GM23338 (cell line): ENCODE data around the gene C13orf46. TPM values are rescaled to one million over a fixed set of nuclear protein-coding genes. Genes with fewer than 3 reads are reported as not detected.

Source experiments
- ATAC-seq: fragments of 200-7000 bp; cut with Tn5 transposase; 3 replicates; pipeline ENCODE4 v1.9.1; 2020
- DNase-seq: peaks from one replicate; pipeline ENCODE4 v3.0.0-alpha.2; 2015; ENCODE audit warnings: low spot score
- H2AFZ ChIP-seq: fragments of 200-600 bp; sonication (generic); 2 replicates; pipeline ENCODE4 v1.8.0; 2016; ENCODE audit warnings: antibody characterized with exemption, mild to moderate bottlenecking, moderate library complexity
- H3F3A ChIP-seq: fragments of 200-600 bp; sonication (generic); replicated peaks from 2 replicates; pipeline ENCODE4 v1.8.0; 2017; ENCODE audit warnings: antibody characterized with exemption, mixed run types, low read depth
- H3K27ac ChIP-seq: fragments of 200-600 bp; sonication (generic); 2 replicates; pipeline ENCODE4 v1.6.1; 2016; ENCODE audit warnings: low read depth
- H3K27me3 ChIP-seq: fragments of 200-600 bp; sonication (generic); 2 replicates; pipeline ENCODE4 v1.8.0; 2016; ENCODE audit warnings: mild to moderate bottlenecking, mixed run types, moderate library complexity; ENCODE audit not compliant: insufficient read depth
- H3K36me3 ChIP-seq: fragments of 200-600 bp; sonication (generic); 2 replicates; pipeline ENCODE4 v1.8.0; 2016; ENCODE audit warnings: mild to moderate bottlenecking; ENCODE audit not compliant: insufficient read depth
- H3K4me1 ChIP-seq: fragments of 200-600 bp; sonication (generic); 2 replicates; pipeline ENCODE4 v1.8.0; 2016; ENCODE audit warnings: mild to moderate bottlenecking, moderate library complexity; ENCODE audit not compliant: insufficient read depth
- H3K4me2 ChIP-seq: fragments of 200-600 bp; sonication (generic); 2 replicates; pipeline ENCODE4 v1.7.1; 2017; ENCODE audit warnings: mixed run types
- H3K4me3 ChIP-seq: fragments of 200-600 bp; sonication (generic); 2 replicates; pipeline ENCODE4 v1.6.1; 2016; ENCODE audit warnings: mixed run types
- H3K79me2 ChIP-seq: fragments of 200-600 bp; sonication (generic); replicated peaks from 2 replicates; pipeline ENCODE4 v1.8.0; 2017; ENCODE audit warnings: mild to moderate bottlenecking; ENCODE audit not compliant: insufficient read depth
- H3K9me2 ChIP-seq: fragments of 200-600 bp; sonication (generic); 2 replicates; pipeline ENCODE4 v1.8.0; 2017; ENCODE audit not compliant: insufficient read depth
- H4K20me1 ChIP-seq: fragments of 200-600 bp; sonication (generic); replicated peaks from 2 replicates; pipeline ENCODE4 v1.8.0; 2017; ENCODE audit warnings: mild to moderate bottlenecking; ENCODE audit not compliant: insufficient read depth
- H3K27ac Mint-ChIP-seq: 2 replicates; pipeline ENCODE4 v1.8.0; 2020; ENCODE audit warnings: inconsistent platforms, mild to moderate bottlenecking, moderate library complexity, mixed read lengths
- H3K27me3 Mint-ChIP-seq: 3 replicates; pipeline ENCODE4 v1.8.0; 2022; ENCODE audit warnings: low read depth, mild to moderate bottlenecking, moderate library complexity, mixed read lengths, inconsistent platforms; ENCODE audit not compliant: insufficient read depth, poor library complexity
- H3K36me3 Mint-ChIP-seq: 3 replicates; pipeline ENCODE4 v1.8.0; 2021; ENCODE audit warnings: low read depth, mild to moderate bottlenecking, inconsistent platforms, moderate library complexity, mixed read lengths
- H3K4me1 Mint-ChIP-seq: 3 replicates; pipeline ENCODE4 v1.8.0; 2020; ENCODE audit warnings: mild to moderate bottlenecking, inconsistent platforms, mixed read lengths
- H3K4me3 Mint-ChIP-seq: 3 replicates; pipeline ENCODE4 v1.8.0; 2021; ENCODE audit warnings: moderate library complexity, mild to moderate bottlenecking, inconsistent platforms, mixed read lengths
- H3K9me3 Mint-ChIP-seq: 3 replicates; pipeline ENCODE4 v1.8.0; 2020; ENCODE audit warnings: moderate library complexity, mild to moderate bottlenecking, inconsistent platforms, mixed read lengths
- CREB1 ChIP-seq: fragments of 250-450 bp; sonication (Bioruptor Pico); IDR thresholded peaks from 2 replicates; pipeline ENCODE4 v1.5.0; 2020; ENCODE audit warnings: low read depth, mild to moderate bottlenecking, moderate library complexity
- EZH2 ChIP-seq: fragments of 200-600 bp; sonication (generic); IDR thresholded peaks from one replicate; pipeline ENCODE4 v1.8.0; 2017; ENCODE audit warnings: antibody characterized with exemption, mild to moderate bottlenecking, low read depth; ENCODE audit not compliant: unreplicated experiment
- EZH2phosphoT487 ChIP-seq: fragments of 200-600 bp; sonication (generic); IDR thresholded peaks from one replicate; pipeline ENCODE4 v1.8.1; 2018; ENCODE audit warnings: antibody characterized with exemption; ENCODE audit not compliant: unreplicated experiment
- JUNB ChIP-seq: IDR thresholded peaks from one replicate; pipeline ENCODE4 v1.6.1; 2016; ENCODE audit warnings: antibody characterized with exemption; ENCODE audit not compliant: unreplicated experiment
- NANOG ChIP-seq: IDR thresholded peaks from 2 replicates; pipeline ENCODE4 v1.6.1; 2016; ENCODE audit warnings: antibody characterized with exemption, borderline replicate concordance
- POLR2AphosphoS5 ChIP-seq: IDR thresholded peaks from 2 replicates; pipeline ENCODE4 v1.6.1; 2016; ENCODE audit warnings: antibody characterized with exemption, low read depth
- STAT1 ChIP-seq: IDR thresholded peaks from one replicate; pipeline ENCODE4 v1.6.1; 2016; ENCODE audit warnings: antibody characterized with exemption; ENCODE audit not compliant: unreplicated experiment
- ZNF114 ChIP-seq: fragments of 250-450 bp; sonication (Bioruptor Pico); IDR thresholded peaks from 2 replicates; pipeline ENCODE4 v1.5.0; 2020; ENCODE audit warnings: mild to moderate bottlenecking, moderate library complexity
- ZNF331 ChIP-seq: fragments of 250-450 bp; sonication (Bioruptor Pico); IDR thresholded peaks from 2 replicates; pipeline ENCODE4 v1.5.0; 2020; ENCODE audit warnings: low read depth, mild to moderate bottlenecking, moderate library complexity
- polyA plus RNA-seq: library from polyadenylated mRNA; unstranded; fragments of >200 nt; fragmentation: Nextera tagmentation; extraction: Ambion mirVana; gene quantifications from 2 replicates; pipeline ENCODE4 v1.2.1, GENCODE V29; 2016
- total RNA-seq: library from RNA; depleted of rRNA; stranded (reverse); fragments of >200 nt; shearing (Covaris generic); gene quantifications from 2 replicates; pipeline ENCODE4 v1.2.3, GENCODE V29; 2014
- TF ChIP-seq, protein P1 (sequence below), 2 experiments: fragments of 200-600 bp in 1 of 2; sonication (generic) in 1 of 2; conservative IDR thresholded peaks; 2 replicates each; pipeline versions ENCODE4 v1.5.1 to v1.6.1; 2016 to 2017; ENCODE audit warnings: antibody characterized with exemption in 2 of 2, low read depth in 2 of 2, mild to moderate bottlenecking in 2 of 2, moderate library complexity in 1 of 2
- TF ChIP-seq, protein P2 (sequence below): IDR thresholded peaks from one replicate; pipeline ENCODE4 v1.6.1; 2018; ENCODE audit warnings: antibody characterized with exemption; ENCODE audit not compliant: unreplicated experiment
- TF ChIP-seq, protein P3 (sequence below): IDR thresholded peaks from 2 replicates; pipeline ENCODE4 v1.6.1; 2016; ENCODE audit warnings: antibody characterized with exemption
- TF ChIP-seq, protein P4 (sequence below): fragments of 250-450 bp; sonication (Bioruptor Pico); IDR thresholded peaks from 2 replicates; pipeline ENCODE4 v1.5.0; 2020; ENCODE audit warnings: mild to moderate bottlenecking, moderate library complexity

The C13orf46 gene
- total and polyA plus RNA-seq, 2 experiments from 2014 or later = 0.44 to 1.5 TPM

DNA sequence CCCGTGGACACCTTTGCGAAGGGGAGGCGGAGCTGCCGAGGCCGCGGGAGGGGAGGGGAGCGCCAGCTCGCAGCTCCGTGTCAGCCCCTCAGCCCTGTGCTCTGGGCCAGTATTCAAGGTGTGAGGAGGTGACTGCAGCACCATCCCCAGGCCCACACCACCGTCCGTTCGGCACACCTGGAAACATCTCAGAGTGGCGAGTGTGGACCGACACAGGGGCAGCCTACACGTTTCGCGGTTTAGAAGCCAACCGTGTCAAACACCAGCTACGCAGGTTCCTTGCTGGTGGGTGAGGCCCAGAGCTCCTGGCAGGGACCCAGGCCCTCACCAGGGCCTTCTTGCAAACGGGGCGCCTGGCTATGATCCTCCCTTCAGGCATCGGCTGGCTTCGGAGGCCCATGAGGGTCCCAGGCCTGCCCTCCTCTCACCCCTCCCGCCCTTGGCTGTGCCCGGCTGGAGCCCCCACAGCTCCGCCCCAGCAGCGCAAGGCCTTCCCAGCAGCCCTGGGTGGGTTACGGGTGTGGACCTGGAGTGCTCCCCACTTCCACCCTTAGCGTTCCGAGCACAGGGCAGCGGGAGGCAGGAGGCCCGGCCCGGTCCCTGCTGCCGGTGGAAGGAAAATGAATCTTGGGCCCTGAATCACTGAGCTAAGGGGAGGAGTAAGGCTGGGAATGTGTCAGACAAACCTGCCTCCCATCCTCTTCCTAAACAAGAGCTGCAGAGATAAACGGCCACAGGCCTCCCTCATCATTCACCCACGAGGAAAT lies 1.2 kb downstream of the C13orf46 start:
- Histone ChIP-seq H3K9me2 (no peaks in the 10 kb centered on the region), H3K27me3 (no peaks in the 10 kb centered on the region), H3K4me2 (no peak overlapping the region), H3K27ac (no peak overlapping the region), H3F3A (no peaks in the 10 kb centered on the region), H4K20me1 (no peaks in the 10 kb centered on the region), H3K79me2 (no peaks in the 10 kb centered on the region), H3K4me1 (no peaks in the 10 kb centered on the region), H3K4me3 (no peak overlapping the region), H2AFZ (no peak overlapping the region), H3K36me3 (no peaks in the 10 kb centered on the region)
- Mint-ChIP-seq H3K36me3 (peaks cover 8% of the 10 kb centered on the region; the same call in 2 of the 3 replicates), H3K27ac (no peak overlapping the region), H3K27me3 (peaks cover 10% of the 10 kb centered on the region), H3K9me3 (peaks cover 4% of the 10 kb centered on the region; the same call in 1 of the 3 replicates), H3K4me1 (no peaks in the 10 kb centered on the region), H3K4me3 (no peak overlapping the region)
- TF ChIP-seq CREB1 (no peak), POLR2AphosphoS5 (no peak), STAT1 (no peak), NANOG (no peak), EZH2 (no peak), ZNF331 (no peak), JUNB (no peak), EZH2phosphoT487 (no peak), ZNF114 (no peak)
- TF ChIP-seq, protein P1, sequence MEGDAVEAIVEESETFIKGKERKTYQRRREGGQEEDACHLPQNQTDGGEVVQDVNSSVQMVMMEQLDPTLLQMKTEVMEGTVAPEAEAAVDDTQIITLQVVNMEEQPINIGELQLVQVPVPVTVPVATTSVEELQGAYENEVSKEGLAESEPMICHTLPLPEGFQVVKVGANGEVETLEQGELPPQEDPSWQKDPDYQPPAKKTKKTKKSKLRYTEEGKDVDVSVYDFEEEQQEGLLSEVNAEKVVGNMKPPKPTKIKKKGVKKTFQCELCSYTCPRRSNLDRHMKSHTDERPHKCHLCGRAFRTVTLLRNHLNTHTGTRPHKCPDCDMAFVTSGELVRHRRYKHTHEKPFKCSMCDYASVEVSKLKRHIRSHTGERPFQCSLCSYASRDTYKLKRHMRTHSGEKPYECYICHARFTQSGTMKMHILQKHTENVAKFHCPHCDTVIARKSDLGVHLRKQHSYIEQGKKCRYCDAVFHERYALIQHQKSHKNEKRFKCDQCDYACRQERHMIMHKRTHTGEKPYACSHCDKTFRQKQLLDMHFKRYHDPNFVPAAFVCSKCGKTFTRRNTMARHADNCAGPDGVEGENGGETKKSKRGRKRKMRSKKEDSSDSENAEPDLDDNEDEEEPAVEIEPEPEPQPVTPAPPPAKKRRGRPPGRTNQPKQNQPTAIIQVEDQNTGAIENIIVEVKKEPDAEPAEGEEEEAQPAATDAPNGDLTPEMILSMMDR (conservative IDR thresholded peaks at IDR 0.05; ENCODE audit: low read depth in 2 of 2) = no peak
- TF ChIP-seq, protein P2, sequence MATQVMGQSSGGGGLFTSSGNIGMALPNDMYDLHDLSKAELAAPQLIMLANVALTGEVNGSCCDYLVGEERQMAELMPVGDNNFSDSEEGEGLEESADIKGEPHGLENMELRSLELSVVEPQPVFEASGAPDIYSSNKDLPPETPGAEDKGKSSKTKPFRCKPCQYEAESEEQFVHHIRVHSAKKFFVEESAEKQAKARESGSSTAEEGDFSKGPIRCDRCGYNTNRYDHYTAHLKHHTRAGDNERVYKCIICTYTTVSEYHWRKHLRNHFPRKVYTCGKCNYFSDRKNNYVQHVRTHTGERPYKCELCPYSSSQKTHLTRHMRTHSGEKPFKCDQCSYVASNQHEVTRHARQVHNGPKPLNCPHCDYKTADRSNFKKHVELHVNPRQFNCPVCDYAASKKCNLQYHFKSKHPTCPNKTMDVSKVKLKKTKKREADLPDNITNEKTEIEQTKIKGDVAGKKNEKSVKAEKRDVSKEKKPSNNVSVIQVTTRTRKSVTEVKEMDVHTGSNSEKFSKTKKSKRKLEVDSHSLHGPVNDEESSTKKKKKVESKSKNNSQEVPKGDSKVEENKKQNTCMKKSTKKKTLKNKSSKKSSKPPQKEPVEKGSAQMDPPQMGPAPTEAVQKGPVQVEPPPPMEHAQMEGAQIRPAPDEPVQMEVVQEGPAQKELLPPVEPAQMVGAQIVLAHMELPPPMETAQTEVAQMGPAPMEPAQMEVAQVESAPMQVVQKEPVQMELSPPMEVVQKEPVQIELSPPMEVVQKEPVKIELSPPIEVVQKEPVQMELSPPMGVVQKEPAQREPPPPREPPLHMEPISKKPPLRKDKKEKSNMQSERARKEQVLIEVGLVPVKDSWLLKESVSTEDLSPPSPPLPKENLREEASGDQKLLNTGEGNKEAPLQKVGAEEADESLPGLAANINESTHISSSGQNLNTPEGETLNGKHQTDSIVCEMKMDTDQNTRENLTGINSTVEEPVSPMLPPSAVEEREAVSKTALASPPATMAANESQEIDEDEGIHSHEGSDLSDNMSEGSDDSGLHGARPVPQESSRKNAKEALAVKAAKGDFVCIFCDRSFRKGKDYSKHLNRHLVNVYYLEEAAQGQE = no peak
- TF ChIP-seq, protein P3, sequence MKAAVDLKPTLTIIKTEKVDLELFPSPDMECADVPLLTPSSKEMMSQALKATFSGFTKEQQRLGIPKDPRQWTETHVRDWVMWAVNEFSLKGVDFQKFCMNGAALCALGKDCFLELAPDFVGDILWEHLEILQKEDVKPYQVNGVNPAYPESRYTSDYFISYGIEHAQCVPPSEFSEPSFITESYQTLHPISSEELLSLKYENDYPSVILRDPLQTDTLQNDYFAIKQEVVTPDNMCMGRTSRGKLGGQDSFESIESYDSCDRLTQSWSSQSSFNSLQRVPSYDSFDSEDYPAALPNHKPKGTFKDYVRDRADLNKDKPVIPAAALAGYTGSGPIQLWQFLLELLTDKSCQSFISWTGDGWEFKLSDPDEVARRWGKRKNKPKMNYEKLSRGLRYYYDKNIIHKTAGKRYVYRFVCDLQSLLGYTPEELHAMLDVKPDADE = no peak
- TF ChIP-seq, protein P4, sequence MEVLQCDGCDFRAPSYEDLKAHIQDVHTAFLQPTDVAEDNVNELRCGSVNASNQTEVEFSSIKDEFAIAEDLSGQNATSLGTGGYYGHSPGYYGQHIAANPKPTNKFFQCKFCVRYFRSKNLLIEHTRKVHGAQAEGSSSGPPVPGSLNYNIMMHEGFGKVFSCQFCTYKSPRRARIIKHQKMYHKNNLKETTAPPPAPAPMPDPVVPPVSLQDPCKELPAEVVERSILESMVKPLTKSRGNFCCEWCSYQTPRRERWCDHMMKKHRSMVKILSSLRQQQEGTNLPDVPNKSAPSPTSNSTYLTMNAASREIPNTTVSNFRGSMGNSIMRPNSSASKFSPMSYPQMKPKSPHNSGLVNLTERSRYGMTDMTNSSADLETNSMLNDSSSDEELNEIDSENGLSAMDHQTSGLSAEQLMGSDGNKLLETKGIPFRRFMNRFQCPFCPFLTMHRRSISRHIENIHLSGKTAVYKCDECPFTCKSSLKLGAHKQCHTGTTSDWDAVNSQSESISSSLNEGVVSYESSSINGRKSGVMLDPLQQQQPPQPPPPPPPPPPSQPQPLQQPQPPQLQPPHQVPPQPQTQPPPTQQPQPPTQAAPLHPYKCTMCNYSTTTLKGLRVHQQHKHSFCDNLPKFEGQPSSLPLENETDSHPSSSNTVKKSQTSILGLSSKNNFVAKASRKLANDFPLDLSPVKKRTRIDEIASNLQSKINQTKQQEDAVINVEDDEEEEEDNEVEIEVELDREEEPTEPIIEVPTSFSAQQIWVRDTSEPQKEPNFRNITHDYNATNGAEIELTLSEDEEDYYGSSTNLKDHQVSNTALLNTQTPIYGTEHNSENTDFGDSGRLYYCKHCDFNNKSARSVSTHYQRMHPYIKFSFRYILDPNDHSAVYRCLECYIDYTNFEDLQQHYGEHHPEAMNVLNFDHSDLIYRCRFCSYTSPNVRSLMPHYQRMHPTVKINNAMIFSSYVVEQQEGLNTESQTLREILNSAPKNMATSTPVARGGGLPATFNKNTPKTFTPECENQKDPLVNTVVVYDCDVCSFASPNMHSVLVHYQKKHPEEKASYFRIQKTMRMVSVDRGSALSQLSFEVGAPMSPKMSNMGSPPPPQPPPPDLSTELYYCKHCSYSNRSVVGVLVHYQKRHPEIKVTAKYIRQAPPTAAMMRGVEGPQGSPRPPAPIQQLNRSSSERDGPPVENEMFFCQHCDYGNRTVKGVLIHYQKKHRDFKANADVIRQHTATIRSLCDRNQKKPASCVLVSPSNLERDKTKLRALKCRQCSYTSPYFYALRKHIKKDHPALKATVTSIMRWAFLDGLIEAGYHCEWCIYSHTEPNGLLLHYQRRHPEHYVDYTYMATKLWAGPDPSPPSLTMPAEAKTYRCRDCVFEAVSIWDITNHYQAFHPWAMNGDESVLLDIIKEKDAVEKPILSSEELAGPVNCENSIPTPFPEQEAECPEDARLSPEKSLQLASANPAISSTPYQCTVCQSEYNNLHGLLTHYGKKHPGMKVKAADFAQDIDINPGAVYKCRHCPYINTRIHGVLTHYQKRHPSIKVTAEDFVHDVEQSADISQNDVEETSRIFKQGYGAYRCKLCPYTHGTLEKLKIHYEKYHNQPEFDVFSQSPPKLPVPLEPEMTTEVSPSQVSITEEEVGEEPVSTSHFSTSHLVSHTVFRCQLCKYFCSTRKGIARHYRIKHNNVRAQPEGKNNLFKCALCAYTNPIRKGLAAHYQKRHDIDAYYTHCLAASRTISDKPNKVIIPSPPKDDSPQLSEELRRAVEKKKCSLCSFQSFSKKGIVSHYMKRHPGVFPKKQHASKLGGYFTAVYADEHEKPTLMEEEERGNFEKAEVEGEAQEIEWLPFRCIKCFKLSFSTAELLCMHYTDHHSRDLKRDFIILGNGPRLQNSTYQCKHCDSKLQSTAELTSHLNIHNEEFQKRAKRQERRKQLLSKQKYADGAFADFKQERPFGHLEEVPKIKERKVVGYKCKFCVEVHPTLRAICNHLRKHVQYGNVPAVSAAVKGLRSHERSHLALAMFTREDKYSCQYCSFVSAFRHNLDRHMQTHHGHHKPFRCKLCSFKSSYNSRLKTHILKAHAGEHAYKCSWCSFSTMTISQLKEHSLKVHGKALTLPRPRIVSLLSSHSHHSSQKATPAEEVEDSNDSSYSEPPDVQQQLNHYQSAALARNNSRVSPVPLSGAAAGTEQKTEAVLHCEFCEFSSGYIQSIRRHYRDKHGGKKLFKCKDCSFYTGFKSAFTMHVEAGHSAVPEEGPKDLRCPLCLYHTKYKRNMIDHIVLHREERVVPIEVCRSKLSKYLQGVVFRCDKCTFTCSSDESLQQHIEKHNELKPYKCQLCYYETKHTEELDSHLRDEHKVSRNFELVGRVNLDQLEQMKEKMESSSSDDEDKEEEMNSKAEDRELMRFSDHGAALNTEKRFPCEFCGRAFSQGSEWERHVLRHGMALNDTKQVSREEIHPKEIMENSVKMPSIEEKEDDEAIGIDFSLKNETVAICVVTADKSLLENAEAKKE (CRISPR knock-in tag) = no peak
- ATAC-seq (no peak), DNase-seq (no peak)
